Measurements from ENCODE around the gene ELMO3. TPM values are rescaled to one million over a fixed set of nuclear protein-coding genes. Genes with fewer than 3 reads are reported as not detected.

Gene ELMO3, protein sequence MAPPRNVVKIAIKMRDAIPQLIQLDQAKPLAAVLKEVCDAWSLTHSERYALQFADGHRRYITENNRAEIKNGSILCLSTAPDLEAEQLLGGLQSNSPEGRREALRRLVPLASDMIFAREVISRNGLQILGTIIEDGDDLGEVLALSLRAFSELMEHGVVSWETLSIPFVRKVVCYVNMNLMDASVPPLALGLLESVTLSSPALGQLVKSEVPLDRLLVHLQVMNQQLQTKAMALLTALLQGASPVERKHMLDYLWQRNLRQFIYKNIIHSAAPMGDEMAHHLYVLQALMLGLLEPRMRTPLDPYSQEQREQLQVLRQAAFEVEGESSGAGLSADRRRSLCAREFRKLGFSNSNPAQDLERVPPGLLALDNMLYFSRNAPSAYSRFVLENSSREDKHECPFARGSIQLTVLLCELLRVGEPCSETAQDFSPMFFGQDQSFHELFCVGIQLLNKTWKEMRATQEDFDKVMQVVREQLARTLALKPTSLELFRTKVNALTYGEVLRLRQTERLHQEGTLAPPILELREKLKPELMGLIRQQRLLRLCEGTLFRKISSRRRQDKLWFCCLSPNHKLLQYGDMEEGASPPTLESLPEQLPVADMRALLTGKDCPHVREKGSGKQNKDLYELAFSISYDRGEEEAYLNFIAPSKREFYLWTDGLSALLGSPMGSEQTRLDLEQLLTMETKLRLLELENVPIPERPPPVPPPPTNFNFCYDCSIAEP
- total RNA-seq (2014; rRNA removed; shearing (Covaris generic); ENCODE audit: low replicate concordance) = 1.5 and 1.9 TPM in 2 replicates

DNA sequence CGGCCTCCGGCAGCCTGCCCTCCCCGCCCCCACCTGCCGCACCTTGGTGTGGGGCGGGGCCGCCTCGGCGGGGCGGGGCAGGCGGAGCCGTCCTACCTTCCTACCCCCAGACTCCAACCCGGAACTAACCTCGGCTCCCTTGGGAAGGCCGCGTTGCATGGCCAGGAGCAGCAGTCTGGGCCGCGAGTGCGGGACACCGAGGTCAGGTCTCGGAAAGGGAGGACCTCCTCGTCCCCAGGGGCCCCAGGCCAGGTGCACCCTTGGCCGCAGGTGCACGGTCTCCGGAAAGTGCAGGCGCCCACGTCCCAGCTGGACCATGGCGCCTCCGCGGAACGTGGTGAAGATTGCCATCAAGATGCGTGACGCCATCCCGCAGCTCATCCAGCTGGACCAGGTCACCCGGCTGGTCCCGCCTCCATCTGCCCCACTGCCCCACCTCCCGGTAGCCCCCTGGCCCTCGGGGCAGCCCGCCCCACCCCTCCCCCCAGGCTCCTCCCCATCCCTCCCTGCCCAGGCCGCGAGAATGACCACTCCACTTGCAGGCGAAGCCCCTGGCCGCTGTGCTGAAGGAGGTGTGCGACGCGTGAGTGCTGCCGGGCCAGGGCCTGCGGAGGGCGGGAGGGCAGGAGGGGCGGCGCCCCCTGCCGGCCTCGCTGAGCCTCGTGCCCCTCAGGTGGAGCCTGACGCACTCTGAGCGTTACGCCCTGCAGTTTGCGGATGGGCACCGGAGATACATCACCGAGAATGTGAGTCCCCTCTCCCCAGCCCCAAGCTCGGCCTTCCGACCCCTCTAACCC lies at the start of gene ELMO3:
ELMO3 (plus strand) TSS at position 121 of the 797 bp plus-strand sequence; CDS start at position 317, 196 bp downstream.
- no peak for DNase-seq (ENCODE audit: low read depth)
- in situ Hi-C loops (cut with HindIII; ENCODE audit: low pct_unique_long_range_greater_than_20kb, low sequenced_read_pairs) = no loop called here

DNA sequence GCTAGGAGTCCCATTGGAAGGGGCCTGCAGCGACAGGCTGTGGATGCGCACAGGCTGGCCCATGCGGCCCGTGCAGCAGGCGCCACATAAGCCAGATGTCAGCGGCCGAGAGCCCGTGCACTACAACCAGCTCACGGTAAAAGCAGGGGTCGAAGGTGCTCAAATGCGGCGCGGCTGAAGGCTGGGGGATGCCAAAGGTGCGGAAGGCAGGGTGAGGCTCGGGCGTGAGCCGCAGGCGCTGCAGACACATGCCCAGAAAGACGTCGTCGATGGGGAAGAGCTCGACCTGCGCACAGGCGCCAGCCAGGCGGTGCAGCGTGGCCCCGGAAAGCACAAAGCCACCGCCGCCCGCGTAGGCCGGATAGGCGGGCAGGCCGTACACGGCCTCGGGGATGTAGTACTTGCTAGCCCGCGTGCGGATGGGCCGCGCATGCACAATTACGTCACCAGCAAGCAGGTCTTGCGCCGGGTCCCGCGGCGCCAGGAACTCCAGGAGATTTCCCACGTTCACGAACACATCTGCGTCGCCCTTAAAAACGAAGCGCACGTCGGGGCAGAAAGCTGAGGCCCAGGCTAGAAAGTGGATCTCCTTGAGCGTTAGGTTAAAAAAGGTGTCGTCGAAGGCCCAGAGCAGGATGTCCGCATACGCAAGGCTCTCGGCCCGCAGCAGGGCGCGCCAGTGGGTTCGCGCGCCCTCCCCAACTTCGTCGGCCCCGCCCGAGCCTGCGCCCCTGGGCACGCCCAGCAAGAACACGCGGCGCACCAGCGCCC lies 49.5 kb upstream of the ELMO3 start:
- DNase-seq (ENCODE audit: low read depth) = no peak
- in situ Hi-C loops (cut with HindIII; ENCODE audit: low pct_unique_long_range_greater_than_20kb, low sequenced_read_pairs) = no loop called here

DNA sequence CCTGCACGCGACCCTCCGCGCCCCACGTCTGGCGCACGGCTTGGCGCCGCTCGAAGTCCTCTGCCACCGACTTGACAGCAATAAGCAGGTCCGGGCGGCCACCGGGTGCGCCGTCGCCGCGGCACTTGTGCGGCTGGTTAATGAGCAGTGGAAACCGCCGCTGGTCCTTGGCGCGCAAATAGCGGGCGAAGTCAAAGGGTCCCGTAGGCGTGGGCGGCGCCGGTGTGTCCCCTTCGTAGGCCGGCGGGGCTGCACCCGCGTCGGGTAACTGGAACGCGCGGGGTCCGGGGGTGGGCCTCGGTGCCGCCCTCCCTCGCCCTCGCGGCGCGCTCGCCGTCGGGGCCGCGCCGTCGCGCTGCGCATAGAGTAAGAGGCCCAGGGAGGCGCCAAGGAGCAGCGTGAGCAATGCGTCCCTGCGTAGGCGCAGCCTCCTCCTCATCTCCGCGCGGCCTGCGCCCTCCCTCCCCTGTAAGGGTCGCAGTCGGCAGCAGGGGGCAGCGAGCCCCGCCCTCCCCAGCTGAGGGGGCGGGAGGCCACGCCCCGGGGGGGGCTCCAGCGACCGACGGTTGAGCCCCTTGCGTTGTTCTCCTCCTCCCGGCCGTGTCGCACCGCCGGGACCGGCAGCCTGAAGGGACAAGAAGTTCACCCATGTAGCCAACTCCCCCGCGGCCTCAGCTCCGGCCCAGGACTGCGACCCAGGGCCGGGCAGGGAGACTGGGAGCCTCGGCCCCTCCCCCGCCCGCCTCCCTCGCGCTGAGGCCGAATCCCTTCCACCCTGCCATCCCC lies 48.7 kb upstream of the ELMO3 start:
- DNase-seq (ENCODE audit: low read depth) = no peak
- in situ Hi-C loops (cut with HindIII; ENCODE audit: low pct_unique_long_range_greater_than_20kb, low sequenced_read_pairs) = no loop called here

DNA sequence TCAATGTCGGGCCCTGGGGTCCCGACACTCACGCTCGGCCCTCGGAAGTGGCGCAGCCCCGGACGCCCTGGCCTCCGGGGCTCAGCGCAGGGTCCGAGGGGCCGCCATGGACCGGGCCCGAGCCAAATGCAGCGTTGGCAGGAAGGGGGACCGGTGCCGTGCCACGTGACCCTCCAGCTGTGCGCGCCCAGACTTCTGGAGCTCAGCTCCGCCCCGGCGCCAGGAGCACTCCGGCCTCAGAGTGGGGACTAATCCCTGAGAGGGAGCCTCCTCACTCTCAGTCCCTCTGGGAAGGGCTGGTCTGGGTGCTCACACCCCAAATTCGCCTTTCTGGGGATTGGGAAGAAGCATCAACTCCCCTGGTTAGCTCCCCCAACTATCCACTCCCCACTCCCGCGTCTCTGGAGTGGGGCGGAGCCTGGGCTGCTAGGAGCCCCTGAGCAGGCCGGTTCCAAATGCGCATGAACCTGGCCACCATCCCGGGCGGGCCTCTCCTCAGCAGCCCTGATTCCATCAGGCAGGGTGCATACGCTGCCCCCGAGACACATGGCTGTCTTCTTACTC lies 48.0 kb upstream of the ELMO3 start, which contains the start of gene B3GNT9:
B3GNT9 (minus strand) TSS at position 166 of the 564 bp plus-strand sequence. CDS start 513 bp downstream, outside the sequence.
- no peak for DNase-seq (ENCODE audit: low read depth)
- in situ Hi-C loops (cut with HindIII; ENCODE audit: low pct_unique_long_range_greater_than_20kb, low sequenced_read_pairs) = no loop called here

DNA sequence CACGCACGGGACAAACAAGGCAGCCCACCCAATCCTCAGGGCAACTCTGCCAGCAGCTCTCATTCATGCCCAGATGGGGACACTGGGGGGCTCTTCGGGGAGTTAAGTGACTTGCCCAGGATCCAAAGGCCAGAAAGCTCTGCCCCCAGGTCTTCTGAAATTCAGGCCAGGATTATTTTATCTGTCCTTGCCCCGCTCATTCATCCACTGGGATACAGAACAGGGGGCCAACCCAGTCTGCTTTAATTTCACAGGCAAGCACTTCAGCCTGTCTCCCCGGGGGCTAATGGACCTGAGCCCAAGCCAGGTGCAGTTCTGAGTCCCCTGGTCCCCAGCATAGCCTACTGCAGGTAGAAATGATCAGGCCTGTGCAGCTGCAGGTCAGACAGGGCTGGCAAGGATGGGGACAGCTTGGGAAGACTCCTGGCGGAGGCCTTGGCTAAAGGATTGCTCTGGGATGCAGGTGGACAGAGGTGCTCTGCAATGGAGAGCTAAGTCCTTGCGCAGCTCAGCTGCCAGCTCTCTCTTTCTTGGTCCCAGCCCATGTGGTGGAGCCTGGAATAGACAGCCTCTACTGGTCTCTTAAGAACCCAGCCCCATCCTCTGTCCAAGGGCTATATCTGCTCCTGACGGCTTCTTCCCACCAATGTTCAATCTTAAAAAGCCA lies 47.4 kb upstream of the ELMO3 start:
- in situ Hi-C loops (cut with HindIII; ENCODE audit: low pct_unique_long_range_greater_than_20kb, low sequenced_read_pairs) = no loop called here
- no peak for DNase-seq (ENCODE audit: low read depth)

DNA sequence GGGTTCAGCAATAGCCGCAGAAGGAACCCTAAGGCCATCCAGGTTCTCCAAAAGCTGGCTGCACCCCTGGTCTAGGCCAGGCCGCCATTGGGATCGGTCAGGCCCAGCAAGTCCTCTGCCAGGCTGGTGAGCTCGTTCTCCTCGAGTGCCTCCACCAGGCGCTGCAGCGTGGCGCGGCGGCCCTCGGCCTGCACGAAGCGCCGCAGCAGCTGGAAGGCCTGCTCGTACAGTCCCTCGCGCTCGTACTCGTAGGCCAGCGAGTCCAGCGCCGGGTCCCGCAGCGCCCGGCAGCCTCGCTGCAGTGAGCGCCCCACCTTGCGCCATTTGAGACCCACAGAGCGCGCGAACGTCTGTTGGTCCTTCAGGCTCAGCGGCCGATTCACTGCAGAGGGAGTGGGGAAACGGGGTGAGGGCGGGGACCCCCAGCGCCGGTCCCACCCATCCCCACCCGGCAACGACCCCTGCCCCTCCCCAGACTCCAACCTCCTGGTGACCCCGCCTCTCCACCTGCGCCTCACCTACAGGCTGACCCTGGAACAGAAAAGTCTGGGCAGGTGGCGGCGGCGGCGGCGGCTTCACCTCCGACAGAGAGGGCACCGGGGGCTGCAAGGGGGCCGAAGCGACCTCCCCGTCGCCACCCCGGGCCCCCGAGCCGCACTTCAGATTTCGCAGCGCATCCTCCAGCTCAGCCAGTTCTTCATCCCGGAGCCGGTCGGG lies 44.2 kb upstream of the ELMO3 start:
- in situ Hi-C loops (cut with HindIII; ENCODE audit: low pct_unique_long_range_greater_than_20kb, low sequenced_read_pairs) = no loop called here
- no peak for DNase-seq (ENCODE audit: low read depth)

DNA sequence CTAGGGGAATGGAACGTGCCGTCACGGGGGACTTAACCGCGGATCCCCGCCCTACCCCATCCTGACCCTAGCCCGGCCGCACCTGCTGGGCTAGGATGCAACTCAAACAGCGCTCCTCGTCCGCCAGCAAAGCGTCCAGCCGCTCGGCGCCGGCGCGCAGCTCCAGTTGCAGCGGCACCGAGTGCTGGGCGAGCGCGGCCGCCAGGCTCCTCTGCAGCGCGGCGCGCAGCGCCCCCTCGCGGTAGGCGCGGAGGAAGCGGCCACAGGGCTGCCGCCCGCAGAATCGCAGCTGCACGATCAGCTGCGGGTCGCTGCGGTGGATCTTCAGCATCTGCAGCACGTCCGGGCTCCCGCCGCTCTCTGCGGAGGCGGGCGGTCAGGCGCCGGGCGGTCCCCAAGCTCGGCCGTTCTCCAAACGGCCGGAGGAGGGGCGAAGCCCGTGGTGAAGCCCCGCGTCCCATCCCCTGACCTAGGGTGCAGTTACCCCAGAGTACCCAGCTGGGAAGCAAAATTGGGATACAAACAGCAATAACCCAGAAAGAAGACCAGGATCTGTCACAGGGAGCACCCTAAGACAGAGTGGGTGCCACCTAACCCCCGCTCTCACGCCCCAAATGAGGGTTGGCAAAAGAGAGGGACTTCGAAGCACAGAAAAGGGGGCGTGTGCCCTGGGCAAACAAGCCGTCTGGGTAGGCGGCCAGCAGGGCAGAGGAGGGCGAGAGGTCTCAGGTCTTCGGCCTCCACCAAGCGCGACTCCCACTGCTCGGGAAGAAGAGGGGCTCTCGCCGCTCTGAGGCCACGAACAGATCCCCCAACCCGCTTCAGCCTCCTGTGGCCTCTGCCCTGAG lies 43.4 kb upstream of the ELMO3 start:
- DNase-seq (ENCODE audit: low read depth) = peak; percentile 51
- in situ Hi-C loops (cut with HindIII; ENCODE audit: low pct_unique_long_range_greater_than_20kb, low sequenced_read_pairs) = no loop called here

DNA sequence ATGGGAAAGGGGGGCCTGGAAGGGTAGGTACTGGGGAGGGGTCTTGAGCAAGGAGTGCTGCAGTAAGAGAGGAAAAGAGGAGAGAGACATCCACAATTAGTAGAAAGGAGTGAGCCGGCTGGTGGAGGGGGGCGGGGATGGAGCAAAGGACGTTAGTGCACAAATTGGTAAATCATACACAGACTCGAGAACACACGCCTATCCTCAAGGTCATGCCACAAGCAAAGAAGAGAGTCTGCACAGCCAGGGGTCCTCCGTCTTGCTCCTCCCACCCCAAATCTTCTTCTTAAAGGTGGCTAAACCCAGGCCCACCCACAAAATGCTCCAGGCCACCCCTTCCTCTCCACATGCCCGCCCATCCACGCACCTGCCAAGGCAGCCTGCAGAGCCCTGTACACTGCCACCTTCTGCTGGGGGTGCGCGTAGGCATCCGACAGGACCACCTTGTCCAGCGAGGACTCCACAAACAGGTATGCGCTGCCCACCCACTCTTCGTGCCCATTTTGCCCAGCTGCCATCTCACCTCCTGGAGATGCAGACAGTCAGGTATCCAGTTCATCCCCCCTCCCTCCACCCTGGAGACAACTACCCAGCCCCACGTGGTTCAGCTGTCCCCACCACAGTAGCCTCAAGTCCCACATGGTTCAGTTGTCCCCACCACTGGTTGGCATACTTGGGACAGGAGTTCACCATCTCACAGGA lies 42.6 kb upstream of the ELMO3 start:
- no peak for DNase-seq (ENCODE audit: low read depth)
- in situ Hi-C loops (cut with HindIII; ENCODE audit: low pct_unique_long_range_greater_than_20kb, low sequenced_read_pairs) = no loop called here

DNA sequence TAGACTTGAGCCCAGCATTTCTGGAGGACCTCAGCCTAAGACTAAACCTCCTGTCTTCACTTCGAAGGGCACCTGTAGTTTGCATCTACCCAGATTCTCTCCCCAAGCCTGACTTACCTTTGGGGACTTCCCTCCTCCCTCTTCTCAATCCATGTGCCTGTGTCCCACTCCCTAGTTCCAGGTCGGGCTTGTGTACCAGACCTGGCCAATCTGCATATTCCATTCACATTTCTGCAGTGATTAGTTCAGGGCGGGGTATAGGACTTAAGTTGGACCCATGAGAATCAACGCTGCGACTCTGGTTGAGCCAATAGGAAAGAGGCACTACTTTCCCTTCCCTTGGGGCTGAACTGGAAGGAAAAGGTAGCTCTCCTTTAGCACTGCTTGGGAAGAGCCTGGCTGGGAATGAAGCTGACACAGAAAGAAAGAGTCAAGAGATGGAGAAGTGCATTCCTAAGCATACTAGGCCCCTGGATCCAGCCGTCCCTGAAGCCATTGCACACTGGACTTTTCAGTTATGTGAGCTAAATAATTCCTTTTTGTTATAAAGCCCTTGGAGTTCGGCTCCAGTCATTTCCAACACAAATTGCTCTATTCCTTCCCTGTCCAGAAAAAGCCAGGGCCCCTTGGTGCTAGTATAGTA lies 41.7 kb upstream of the ELMO3 start:
- in situ Hi-C loops (cut with HindIII; ENCODE audit: low pct_unique_long_range_greater_than_20kb, low sequenced_read_pairs) = no loop called here
- DNase-seq (ENCODE audit: low read depth) = no peak

DNA sequence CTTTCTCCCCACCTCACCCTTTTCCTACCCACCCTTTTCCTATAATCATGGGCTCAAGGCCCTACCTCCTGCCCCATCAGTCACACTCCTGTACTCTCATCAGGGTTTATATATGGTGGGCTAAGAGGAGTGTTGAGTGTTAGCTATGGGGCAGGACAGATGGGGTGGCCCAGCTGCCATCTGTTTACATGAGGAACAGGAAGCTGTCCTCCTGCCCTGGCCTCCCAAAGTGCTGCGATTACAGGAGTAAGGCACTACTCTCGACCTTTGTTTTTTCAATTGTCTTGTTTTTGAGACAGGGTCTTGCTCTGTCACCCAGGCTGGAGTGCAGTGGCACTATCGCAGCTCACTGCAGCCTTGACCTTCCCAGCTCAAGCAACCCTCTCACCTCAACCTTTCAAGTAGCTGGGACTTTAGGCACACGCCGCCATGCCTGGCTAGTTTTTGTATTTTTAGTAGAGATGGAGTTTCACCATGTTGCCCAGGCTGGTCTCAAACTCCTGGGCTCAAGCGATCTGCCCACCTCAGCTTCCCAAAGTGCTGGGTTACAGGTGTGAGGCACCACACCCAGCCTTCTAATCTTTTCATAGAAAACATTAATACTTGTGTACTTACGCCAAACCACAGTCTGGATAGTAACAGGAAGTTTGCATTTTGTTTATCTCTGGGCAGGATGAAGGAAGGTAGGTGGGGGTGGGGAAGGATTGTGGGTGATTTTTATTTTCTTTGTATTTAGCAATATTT lies 40.9 kb upstream of the ELMO3 start:
- DNase-seq (ENCODE audit: low read depth) = no peak
- in situ Hi-C loops (cut with HindIII; ENCODE audit: low pct_unique_long_range_greater_than_20kb, low sequenced_read_pairs) = no loop called here

DNA sequence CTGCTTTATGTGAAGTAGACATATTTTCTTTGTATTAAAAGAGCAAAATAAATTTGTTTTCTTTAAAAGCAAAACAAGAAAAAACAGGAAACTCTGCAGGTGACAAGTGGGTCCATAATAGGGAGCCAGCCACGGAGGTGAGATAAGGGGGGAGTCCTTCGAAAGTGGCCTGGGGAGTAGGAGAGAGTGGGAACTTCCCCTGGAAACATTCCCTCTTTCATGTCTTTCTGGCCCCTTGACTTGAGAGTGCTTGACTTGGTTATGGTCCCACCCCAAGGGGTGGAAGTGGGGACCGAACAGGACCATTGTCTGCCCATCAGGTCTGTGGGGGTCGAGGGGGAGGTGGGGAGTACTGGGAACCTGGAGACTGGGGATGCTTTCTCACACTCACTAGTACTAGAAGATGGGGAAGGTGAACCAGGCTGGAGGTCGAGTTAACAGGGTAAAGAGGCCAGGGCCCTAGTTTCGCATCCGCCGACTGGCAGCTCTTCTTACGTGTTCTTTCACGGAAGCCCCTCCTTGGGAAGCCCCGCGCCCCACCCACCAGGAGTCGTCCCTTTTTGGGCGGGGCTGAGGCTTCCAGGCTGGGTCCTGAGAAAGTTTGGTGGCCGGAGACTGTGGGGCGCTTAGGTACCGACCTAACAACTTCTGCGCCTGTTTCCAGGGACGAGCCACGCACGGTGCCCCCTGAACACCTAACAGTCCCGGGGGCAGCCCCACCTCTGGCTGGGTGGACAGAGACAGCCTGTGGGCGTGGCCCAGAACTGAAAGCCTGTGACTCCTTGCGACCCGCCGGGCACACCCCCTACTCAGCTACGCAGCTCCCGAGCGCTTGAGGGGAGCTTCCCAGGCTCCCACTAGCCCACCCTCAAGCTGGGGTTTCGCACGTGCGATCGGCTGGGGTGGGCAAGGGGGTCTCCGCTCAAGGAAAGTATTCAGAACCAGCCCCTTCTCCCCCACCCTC lies 40.0 kb upstream of the ELMO3 start:
- in situ Hi-C loops (cut with HindIII; ENCODE audit: low pct_unique_long_range_greater_than_20kb, low sequenced_read_pairs) = no loop called here
- peak; percentile 70 for DNase-seq (ENCODE audit: low read depth)

DNA sequence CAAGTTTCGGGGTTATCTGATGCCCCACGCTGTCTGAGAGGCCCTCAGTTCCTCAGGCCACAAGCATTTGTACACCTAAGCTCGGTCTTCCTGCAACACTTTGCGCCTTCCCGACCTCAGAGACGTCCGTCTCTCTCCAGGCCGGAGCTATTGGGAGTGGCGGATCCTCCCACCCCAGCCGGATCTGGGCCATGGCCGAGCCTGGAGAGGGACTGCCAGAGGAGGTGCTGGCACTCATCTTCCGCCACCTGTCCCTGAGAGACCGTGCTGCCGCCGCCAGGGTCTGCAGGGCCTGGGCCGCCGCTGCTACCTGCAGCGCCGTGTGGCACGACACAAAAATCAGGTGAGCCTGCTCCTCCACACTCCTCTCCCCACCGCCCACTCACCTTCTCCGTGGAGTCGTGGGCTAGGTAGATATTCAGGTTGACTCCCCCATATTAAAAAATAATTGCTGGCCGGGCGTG lies 37.3 kb upstream of the ELMO3 start:
- no peak for DNase-seq (ENCODE audit: low read depth)
- in situ Hi-C loops (cut with HindIII; ENCODE audit: low pct_unique_long_range_greater_than_20kb, low sequenced_read_pairs) = no loop called here
